HCT116 (cell line): ENCODE measurements around the gene DHX40. TPM values are rescaled to one million over a fixed set of nuclear protein-coding genes. Genes with fewer than 3 reads are reported as not detected.

Experiments used
- ATAC-seq: fragments of 200-7000 bp; cut with Tn5 transposase; 2 replicates; pipeline ENCODE4 v1.9.1; 2020; ENCODE audit warnings: mild to moderate bottlenecking, moderate library complexity
- BruUV-seq: library from RNA; stranded (reverse); fragments of 400-500 nt; replicated peaks from 2 replicates; lab custom pipeline; 2021; lab: Mats Ljungman, UMichigan
- CTCF ChIA-PET: fragments of 300-600 bp; sonication (Branson Sonifier 250); formaldehyde crosslinking; loops from one replicate; lab custom pipeline; 2021; ENCODE audit warnings: antibody characterized with exemption; lab: Charles Lee
- POLR2A ChIA-PET: fragments of 300-600, 350-600 bp; sonication (Branson Sonifier 250); formaldehyde crosslinking; loops from one replicate; lab custom pipeline; 2021; ENCODE audit warnings: antibody characterized with exemption; lab: Charles Lee
- RAD21 ChIA-PET, 2 experiments: fragments of 300-600 bp; sonication (Branson Sonifier 250); formaldehyde crosslinking; loops; one replicate each; lab custom pipeline; 2023; ENCODE audit warnings: low total read pairs in 2 of 2; ENCODE audit not compliant: uncharacterized antibody in 2 of 2, unreplicated experiment in 2 of 2, low non-redundant PET in 1 of 2; lab: Charles Lee
- DNase-seq: peaks from one replicate; pipeline ENCODE4 v3.0.0-alpha.2; 2010; ENCODE audit warnings: low read depth, low spot score
- H2AFZ ChIP-seq: fragments of 200-600 bp; shearing (Covaris generic), sonication (generic); 2 replicates; pipeline ENCODE4 v1.6.1; 2017; ENCODE audit warnings: low read depth, mixed run types, mixed read lengths, antibody characterized with exemption, low read length; ENCODE audit not compliant: poor library complexity, severe bottlenecking
- H3K27ac ChIP-seq: 2 replicates; pipeline ENCODE4 v1.5.1; 2012; ENCODE audit warnings: low read depth, low read length
- H3K27me3 ChIP-seq: fragments of 200-600 bp; sonication (generic); 2 replicates; pipeline ENCODE4 v1.6.1; 2016; ENCODE audit warnings: mixed run types, low read length, mixed read lengths; ENCODE audit not compliant: insufficient read depth
- H3K36me3 ChIP-seq, 2 experiments: fragments of 200-500 bp in 1 of 2; fragments of 200-600 bp in 1 of 2; sonication (Bioruptor generic) in 1 of 2; sonication (generic) in 1 of 2; 2 replicates each; pipeline versions ENCODE4 v1.5.1 to v1.6.1; 2014 to 2016; ENCODE audit warnings: low read length in 2 of 2, inconsistent platforms in 1 of 2, mixed read lengths in 1 of 2, mixed run types in 1 of 2; ENCODE audit not compliant: insufficient read depth in 2 of 2, control insufficient read depth in 1 of 2
- H3K4me1 ChIP-seq, 2 experiments: fragments of 200-600 bp in 1 of 2; sonication (generic) in 1 of 2; 2 replicates each; pipeline versions ENCODE4 v1.5.1 to v1.6.1; 2012 to 2017; ENCODE audit warnings: low read length in 2 of 2, inconsistent platforms in 1 of 2, mild to moderate bottlenecking in 1 of 2, mixed read lengths in 1 of 2, mixed run types in 1 of 2, moderate library complexity in 1 of 2; ENCODE audit not compliant: insufficient read depth in 2 of 2, control insufficient read depth in 1 of 2
- H3K4me2 ChIP-seq: fragments of 200-600 bp; sonication (generic); 2 replicates; pipeline ENCODE4 v1.6.1; 2017; ENCODE audit warnings: mixed run types, low read length, mixed read lengths
- H3K4me3 ChIP-seq, 2 experiments: fragments of 200-600 bp in 1 of 2; sonication (generic) in 1 of 2; replicated peaks in 1 of 2; 2 replicates each; pipeline ENCODE4 v1.5.1; 2011 to 2016; ENCODE audit warnings: low read length in 2 of 2, control low read depth in 1 of 2, low read depth in 1 of 2, mild to moderate bottlenecking in 1 of 2, mixed read lengths in 1 of 2, mixed run types in 1 of 2
- H3K79me2 ChIP-seq: fragments of 200-600 bp; sonication (generic); 2 replicates; pipeline ENCODE4 v1.6.1; 2017; ENCODE audit warnings: mild to moderate bottlenecking, mixed run types, low read length, moderate library complexity, mixed read lengths; ENCODE audit not compliant: insufficient read depth
- H3K9ac ChIP-seq: fragments of 200-600 bp; sonication (generic); 2 replicates; pipeline ENCODE4 v1.6.1; 2016; ENCODE audit warnings: low read length, mixed read lengths
- H3K9me2 ChIP-seq: fragments of 200-600 bp; sonication (generic), shearing (Covaris generic); 2 replicates; pipeline ENCODE4 v1.6.1; 2017; ENCODE audit warnings: mixed run types, mild to moderate bottlenecking, moderate library complexity; ENCODE audit not compliant: insufficient read depth
- H3K9me3 ChIP-seq, 2 experiments: fragments of 200-500 bp in 1 of 2; fragments of 200-600 bp in 1 of 2; sonication (Bioruptor generic) in 1 of 2; sonication (generic) in 1 of 2; 2 replicates each; pipeline ENCODE4 v1.6.1; 2014 to 2017; ENCODE audit warnings: low read length in 2 of 2, mixed read lengths in 2 of 2, inconsistent platforms in 1 of 2, low read depth in 1 of 2, mild to moderate bottlenecking in 1 of 2, mixed run types in 1 of 2, moderate library complexity in 1 of 2; ENCODE audit not compliant: control insufficient read depth in 1 of 2, insufficient read depth in 1 of 2
- H4K20me1 ChIP-seq: fragments of 200-600 bp; sonication (generic), shearing (Covaris generic); 2 replicates; pipeline ENCODE4 v1.6.1; 2017; ENCODE audit warnings: mixed run types, mild to moderate bottlenecking, moderate library complexity; ENCODE audit not compliant: insufficient read depth
- CBX3 ChIP-seq: IDR thresholded peaks from 2 replicates; pipeline ENCODE4 v1.6.1; 2012; ENCODE audit warnings: low read depth
- ELF1 ChIP-seq: IDR thresholded peaks from 2 replicates; pipeline ENCODE4 v1.6.1; 2012; ENCODE audit warnings: low read depth, borderline replicate concordance
- FOSL1 ChIP-seq: IDR thresholded peaks from 2 replicates; pipeline ENCODE4 v1.6.1; 2012; ENCODE audit warnings: low read depth
- JUND ChIP-seq: IDR thresholded peaks from 2 replicates; pipeline ENCODE4 v1.6.1; 2012
- POLR2AphosphoS5 ChIP-seq: IDR thresholded peaks from 2 replicates; pipeline ENCODE4 v1.6.1; 2011; ENCODE audit warnings: mild to moderate bottlenecking, low read depth, low read length, moderate library complexity
- RAD21 ChIP-seq: IDR thresholded peaks from 2 replicates; pipeline ENCODE4 v1.6.1; 2012; ENCODE audit warnings: low read depth, mild to moderate bottlenecking
- SIN3A ChIP-seq: IDR thresholded peaks from 2 replicates; pipeline ENCODE4 v1.6.1; 2012; ENCODE audit warnings: low read depth
- SRF ChIP-seq: IDR thresholded peaks from 2 replicates; pipeline ENCODE4 v1.6.1; 2012; ENCODE audit warnings: low read depth
- ZFX ChIP-seq: fragments of 450-650 bp; IDR thresholded peaks from 2 replicates; pipeline ENCODE4 v1.6.1; 2017
- ZNF274 ChIP-seq: fragments of 200-500 bp; sonication (Bioruptor generic); IDR thresholded peaks from 2 replicates; pipeline ENCODE4 v1.6.1; 2014; ENCODE audit warnings: mild to moderate bottlenecking, low read depth, low read length, inconsistent platforms
- intact Hi-C: fragments of 100-400 bp; cut with micrococcal nuclease; formaldehyde crosslinking; loops from 2 replicates; pipeline ENCODE4 v1.10.0; 2022
- total RNA-seq: library from RNA; stranded (reverse); gene quantifications from one replicate; pipeline ENCODE4 v1.2.1, GENCODE V29; 2021; ENCODE audit not compliant: unreplicated experiment
- TF ChIP-seq, protein P1 (sequence below): IDR thresholded peaks from 2 replicates; pipeline ENCODE4 v1.6.1; 2012; ENCODE audit warnings: low read depth
- TF ChIP-seq, protein P2 (sequence below): IDR thresholded peaks from 2 replicates; pipeline ENCODE4 v1.6.1; 2012
- TF ChIP-seq, protein P3 (sequence below): IDR thresholded peaks from 2 replicates; pipeline ENCODE4 v1.6.1; 2011; ENCODE audit warnings: mild to moderate bottlenecking, low read length, moderate library complexity; ENCODE audit not compliant: insufficient replicate concordance; ENCODE audit errors: extremely low read depth
- TF ChIP-seq, protein P4 (sequence below): IDR thresholded peaks from 2 replicates; pipeline ENCODE4 v1.6.1; 2012
- TF ChIP-seq, protein P5 (sequence below), 3 experiments: fragments of 200-600 bp in 1 of 3; sonication (generic) in 1 of 3; IDR thresholded peaks in 2 of 3; conservative IDR thresholded peaks in 1 of 3; 2 replicates each; pipeline ENCODE4 v1.5.1; 2012 to 2017; ENCODE audit warnings: low read depth in 2 of 3, low read length in 2 of 3, antibody characterized with exemption in 1 of 3, borderline replicate concordance in 1 of 3, control low read depth in 1 of 3, mild to moderate bottlenecking in 1 of 3, mixed read lengths in 1 of 3, mixed run types in 1 of 3, moderate library complexity in 1 of 3; ENCODE audit not compliant: insufficient read depth in 1 of 3

DHX40 gene
- total RNA-seq, 1 experiment from 2014 or later: 58.7 TPM

DNA sequence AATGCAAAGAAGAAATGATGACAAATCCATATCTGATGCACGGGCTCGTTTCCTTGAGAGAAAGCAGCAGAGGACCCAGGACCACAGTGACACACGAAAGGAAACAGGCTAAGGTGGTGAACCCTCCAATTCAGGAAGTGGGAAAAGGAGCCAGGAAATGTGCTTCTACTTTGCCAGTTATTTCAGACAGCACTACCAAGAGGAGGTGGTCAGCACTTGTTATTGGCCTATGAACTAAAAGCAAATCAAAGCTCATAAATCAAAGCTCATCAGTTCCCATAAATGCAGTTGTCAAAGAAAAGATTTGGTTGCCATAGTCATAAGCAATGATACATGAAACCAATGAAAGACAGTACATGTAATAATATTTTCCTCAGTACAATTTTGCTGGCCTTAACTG, 41.7 kb downstream of the DHX40 start:
- CTCF ChIA-PET: interaction anchor here (0.6 to 1.4 kb wide), 4 partner anchors 12 to 258 kb away, joined by 3 to 4 read pairs (median 3); partner anchors contain the start of gene CLTC
- POLR2A ChIA-PET: interaction anchor here (1.9 kb wide), 1 partner anchor 13 kb away, joined by 7 read pairs; the partner anchor contains the start of gene CLTC
- Histone ChIP-seq H3K79me2 (no peaks in the 10 kb centered on the region), H3K36me3 (peaks cover 11 to 27% of the 10 kb centered on the region in 2 experiments), H3K9ac (no peak overlapping the region), H4K20me1 (no peaks in the 10 kb centered on the region; the same call in 1 of the 2 replicates), H3K4me2 (no peak overlapping the region), H3K9me2 (no peaks in the 10 kb centered on the region), H2AFZ (no peak overlapping the region), H3K9me3 (no peaks in the 10 kb centered on the region), H3K4me3 (no peak overlapping the region), H3K4me1 (no peaks in the 10 kb centered on the region), H3K27ac (no peak overlapping the region), H3K27me3 (no peaks in the 10 kb centered on the region)
- RAD21 ChIA-PET: no interaction called here
- ATAC-seq (no peak), DNase-seq (no peak)
- BruUV-seq: no TSS peak
- intact Hi-C loops: no loop called here
- TF ChIP-seq POLR2AphosphoS5 (no peak), RAD21 (no peak), ELF1 (no peak), SIN3A (no peak), JUND (no peak), ZNF274 (no peak), FOSL1 (no peak), SRF (no peak), CBX3 (no peak), ZFX (no peak)
- TF ChIP-seq, protein P1, sequence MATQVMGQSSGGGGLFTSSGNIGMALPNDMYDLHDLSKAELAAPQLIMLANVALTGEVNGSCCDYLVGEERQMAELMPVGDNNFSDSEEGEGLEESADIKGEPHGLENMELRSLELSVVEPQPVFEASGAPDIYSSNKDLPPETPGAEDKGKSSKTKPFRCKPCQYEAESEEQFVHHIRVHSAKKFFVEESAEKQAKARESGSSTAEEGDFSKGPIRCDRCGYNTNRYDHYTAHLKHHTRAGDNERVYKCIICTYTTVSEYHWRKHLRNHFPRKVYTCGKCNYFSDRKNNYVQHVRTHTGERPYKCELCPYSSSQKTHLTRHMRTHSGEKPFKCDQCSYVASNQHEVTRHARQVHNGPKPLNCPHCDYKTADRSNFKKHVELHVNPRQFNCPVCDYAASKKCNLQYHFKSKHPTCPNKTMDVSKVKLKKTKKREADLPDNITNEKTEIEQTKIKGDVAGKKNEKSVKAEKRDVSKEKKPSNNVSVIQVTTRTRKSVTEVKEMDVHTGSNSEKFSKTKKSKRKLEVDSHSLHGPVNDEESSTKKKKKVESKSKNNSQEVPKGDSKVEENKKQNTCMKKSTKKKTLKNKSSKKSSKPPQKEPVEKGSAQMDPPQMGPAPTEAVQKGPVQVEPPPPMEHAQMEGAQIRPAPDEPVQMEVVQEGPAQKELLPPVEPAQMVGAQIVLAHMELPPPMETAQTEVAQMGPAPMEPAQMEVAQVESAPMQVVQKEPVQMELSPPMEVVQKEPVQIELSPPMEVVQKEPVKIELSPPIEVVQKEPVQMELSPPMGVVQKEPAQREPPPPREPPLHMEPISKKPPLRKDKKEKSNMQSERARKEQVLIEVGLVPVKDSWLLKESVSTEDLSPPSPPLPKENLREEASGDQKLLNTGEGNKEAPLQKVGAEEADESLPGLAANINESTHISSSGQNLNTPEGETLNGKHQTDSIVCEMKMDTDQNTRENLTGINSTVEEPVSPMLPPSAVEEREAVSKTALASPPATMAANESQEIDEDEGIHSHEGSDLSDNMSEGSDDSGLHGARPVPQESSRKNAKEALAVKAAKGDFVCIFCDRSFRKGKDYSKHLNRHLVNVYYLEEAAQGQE: no peak
- TF ChIP-seq, protein P2, sequence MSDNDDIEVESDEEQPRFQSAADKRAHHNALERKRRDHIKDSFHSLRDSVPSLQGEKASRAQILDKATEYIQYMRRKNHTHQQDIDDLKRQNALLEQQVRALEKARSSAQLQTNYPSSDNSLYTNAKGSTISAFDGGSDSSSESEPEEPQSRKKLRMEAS: no peak
- TF ChIP-seq, protein P3, sequence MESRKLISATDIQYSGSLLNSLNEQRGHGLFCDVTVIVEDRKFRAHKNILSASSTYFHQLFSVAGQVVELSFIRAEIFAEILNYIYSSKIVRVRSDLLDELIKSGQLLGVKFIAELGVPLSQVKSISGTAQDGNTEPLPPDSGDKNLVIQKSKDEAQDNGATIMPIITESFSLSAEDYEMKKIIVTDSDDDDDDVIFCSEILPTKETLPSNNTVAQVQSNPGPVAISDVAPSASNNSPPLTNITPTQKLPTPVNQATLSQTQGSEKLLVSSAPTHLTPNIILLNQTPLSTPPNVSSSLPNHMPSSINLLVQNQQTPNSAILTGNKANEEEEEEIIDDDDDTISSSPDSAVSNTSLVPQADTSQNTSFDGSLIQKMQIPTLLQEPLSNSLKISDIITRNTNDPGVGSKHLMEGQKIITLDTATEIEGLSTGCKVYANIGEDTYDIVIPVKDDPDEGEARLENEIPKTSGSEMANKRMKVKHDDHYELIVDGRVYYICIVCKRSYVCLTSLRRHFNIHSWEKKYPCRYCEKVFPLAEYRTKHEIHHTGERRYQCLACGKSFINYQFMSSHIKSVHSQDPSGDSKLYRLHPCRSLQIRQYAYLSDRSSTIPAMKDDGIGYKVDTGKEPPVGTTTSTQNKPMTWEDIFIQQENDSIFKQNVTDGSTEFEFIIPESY: no peak
- TF ChIP-seq, protein P4, sequence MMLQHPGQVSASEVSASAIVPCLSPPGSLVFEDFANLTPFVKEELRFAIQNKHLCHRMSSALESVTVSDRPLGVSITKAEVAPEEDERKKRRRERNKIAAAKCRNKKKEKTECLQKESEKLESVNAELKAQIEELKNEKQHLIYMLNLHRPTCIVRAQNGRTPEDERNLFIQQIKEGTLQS: no peak
- TF ChIP-seq, protein P5, sequence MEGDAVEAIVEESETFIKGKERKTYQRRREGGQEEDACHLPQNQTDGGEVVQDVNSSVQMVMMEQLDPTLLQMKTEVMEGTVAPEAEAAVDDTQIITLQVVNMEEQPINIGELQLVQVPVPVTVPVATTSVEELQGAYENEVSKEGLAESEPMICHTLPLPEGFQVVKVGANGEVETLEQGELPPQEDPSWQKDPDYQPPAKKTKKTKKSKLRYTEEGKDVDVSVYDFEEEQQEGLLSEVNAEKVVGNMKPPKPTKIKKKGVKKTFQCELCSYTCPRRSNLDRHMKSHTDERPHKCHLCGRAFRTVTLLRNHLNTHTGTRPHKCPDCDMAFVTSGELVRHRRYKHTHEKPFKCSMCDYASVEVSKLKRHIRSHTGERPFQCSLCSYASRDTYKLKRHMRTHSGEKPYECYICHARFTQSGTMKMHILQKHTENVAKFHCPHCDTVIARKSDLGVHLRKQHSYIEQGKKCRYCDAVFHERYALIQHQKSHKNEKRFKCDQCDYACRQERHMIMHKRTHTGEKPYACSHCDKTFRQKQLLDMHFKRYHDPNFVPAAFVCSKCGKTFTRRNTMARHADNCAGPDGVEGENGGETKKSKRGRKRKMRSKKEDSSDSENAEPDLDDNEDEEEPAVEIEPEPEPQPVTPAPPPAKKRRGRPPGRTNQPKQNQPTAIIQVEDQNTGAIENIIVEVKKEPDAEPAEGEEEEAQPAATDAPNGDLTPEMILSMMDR (IDR thresholded peaks at IDR 0.05 in 2 of 3, conservative IDR thresholded peaks at IDR 0.05 in 1 of 3; ENCODE audit: borderline replicate concordance in 1 of 3, insufficient read depth in 1 of 3, low read depth in 2 of 3, low read length in 2 of 3): no peak
